GM21576 (cell line): ENCODE measurements around the gene CHRNA10.
"Not testable (repeated sequence)": the region's sequence is repeated elsewhere in the genome, so short reads cannot be mapped to it uniquely, and the experiment has no call there.

Experiments
- ATAC-seq: cut with Tn5 transposase; IDR thresholded peaks from one replicate; pipeline ENCODE4 v1.9.1; 2021; ENCODE audit warnings: mild to moderate bottlenecking, moderate library complexity; ENCODE audit not compliant: unreplicated experiment

Gene CHRNA10

DNA sequence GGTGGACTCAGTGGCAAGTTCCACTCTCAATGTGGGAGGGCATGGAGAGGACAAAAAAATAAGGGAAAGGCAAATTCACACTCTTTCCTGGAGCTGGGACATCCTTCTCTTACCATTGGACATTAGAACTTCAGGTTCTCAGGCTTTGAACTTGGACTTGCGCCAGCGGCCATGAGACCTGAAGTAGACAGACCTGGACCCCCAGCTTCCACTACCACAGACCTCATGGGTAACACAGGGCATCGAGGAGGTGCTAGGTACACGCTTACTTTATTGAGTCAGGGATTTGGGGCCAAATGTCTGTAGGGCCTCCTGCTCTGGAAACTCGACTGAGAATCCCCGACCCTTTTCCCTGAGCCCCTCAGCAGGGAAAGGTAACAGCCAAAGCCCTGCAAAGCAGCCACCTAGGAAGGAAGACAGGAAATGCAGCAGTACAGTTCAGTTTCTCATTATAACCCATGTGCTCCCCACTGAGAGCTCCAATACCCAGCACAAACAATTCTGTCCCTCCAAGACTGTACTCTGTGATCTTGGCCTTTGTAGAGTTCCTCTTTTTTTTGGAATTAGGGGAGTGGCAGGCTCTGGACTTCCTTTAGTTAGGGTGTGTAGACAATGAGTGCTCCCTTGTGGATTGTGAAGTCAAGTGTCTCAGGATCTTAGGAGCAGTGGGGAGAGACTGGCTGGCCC, 5.7 kb downstream of the CHRNA10 start:
- no peak for ATAC-seq

DNA sequence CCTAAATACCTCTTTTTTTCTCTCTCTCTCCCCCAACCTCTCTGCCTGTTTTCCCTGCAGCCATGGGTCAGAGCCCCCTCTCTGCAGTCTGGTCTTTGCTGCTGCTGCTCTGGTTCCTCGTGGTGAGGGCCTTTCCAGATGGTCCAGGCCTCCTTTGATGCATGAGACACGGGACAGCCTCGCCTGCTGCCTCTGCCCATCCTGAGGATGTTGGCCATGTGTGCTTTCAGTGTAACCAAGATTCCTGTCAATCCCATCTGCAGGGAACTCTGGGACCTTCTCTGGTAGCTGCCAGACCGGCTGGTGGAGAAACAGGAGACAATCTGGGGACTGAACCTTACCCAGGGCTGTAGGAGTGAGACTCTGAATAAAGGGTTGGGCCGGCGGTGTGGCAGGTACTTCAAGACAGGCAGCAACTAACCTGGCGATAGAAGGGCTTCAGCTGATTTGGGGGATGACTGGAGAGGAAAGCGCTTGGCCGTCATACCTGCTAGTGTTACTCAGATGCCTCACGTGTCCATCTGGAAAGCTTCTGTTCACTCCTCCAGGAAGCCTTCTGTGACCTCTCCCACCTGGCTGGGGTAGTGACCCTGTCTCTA, 7.1 kb downstream of the CHRNA10 start:
- no peak for ATAC-seq

GRCh38 chr11:3662856-3663255, 8.3 kb downstream of the CHRNA10 start:
- ATAC-seq = no peak

DNA sequence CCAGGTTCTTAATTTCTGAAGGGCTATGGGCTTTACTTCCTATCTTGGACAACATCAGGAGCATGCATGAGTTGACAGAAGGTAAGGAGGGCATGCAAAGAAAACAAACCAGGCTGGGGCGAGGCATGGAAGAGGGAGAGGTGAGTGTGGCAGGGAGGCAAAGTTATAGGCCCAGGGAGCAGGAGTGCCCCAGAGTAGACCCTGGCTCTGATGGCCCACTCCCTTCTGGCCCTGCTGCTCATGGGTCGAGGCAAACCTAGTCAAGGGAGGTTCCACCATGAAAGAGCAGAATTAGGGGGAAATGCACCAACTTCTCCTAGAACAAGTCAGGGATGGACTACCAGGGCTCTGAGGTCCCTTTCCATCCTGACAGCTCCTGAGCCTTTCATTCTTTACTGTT, 10.2 kb downstream of the CHRNA10 start:
- ATAC-seq = no peak

GRCh38 chr11:3659595-3660515, 11.3 kb downstream of the CHRNA10 start:
- no peak for ATAC-seq

DNA sequence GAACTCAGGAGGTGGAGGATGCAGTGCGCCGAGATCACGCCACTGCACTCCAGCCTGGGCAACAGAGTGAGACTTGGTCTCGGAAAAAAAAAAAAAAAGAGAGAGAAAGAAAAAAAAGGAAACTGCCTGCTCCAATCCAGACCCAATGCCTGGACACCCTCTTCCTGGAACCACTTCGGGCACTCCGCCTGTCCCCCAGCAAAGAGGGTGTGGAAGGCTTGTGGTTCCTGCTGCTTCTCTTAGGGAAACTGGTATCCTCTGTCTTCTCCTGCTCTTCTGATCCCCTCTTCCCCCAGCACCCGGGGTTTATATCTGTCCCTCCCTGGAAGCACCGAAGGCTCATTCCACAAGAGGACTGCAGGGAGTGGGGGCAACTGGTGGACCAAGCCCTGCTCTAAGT, 12.9 kb downstream of the CHRNA10 start:
- ATAC-seq = no peak

DNA sequence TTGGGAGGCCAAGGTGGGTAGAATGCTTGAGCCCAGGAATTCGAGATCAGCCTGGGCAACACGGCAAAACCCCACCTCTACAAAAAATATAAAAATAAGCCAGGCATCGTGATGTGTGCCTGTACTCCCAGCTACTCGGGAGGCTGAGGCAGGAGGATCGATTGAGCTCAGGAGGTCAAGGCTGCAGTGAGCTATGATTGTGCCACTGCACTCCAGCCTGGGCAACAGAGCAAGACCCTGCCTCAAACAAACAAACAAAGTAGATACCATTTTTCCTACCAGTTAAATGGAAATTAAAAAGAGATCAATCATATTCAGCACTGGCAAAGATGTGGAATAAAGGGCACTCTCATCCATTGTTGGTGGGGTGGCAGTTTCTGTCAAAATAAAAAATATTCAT, 13.9 kb downstream of the CHRNA10 start:
- ATAC-seq = not testable (repeated sequence)

- no peak for ATAC-seq
These were observed 15.6 kb downstream of the CHRNA10 start for GRCh38 chr11:3655547-3655946.

DNA sequence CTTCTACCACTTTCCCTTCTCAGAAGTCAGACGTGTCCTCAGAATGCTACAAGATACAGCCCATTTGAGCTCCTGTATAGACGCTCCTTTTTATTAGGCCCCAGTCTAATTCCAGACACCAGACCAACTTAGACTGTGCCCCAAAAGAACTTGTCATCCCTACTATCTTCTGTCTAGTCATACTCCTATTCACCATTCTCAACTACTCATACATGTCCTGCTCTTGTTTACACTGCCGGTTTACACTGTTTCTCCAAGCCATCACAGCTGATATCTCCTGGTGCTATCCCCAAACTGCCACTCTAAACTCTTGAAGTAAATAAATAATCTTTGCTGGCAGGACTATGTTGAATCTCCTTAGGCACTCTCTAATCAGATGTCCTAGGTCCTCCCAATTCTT, 18.7 kb downstream of the CHRNA10 start:
- not testable (repeated sequence) for ATAC-seq

- ATAC-seq = not testable (repeated sequence)
These were observed 21.8 kb downstream of the CHRNA10 start for GRCh38 chr11:3649374-3649773.

DNA sequence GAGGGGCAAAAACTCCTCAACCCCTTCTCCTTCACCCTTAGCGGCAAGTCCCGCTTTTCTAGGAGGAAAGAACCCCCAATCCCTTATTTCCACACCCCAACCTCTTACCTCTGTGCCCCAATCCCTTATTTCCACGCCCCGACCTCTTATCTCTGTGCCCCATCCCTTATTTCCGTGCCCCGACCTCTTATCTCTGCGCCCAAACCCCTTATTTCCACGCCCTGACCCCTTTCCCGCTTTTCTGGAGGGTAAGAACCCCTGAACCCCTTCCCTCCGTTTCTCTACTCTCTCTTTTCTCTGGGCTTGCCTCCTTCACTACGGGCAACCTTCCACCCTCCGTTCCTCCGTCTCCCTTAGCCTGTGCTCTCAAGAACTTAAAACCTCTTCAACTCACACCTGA, 22.3 kb downstream of the CHRNA10 start:
- not testable (repeated sequence) for ATAC-seq

DNA sequence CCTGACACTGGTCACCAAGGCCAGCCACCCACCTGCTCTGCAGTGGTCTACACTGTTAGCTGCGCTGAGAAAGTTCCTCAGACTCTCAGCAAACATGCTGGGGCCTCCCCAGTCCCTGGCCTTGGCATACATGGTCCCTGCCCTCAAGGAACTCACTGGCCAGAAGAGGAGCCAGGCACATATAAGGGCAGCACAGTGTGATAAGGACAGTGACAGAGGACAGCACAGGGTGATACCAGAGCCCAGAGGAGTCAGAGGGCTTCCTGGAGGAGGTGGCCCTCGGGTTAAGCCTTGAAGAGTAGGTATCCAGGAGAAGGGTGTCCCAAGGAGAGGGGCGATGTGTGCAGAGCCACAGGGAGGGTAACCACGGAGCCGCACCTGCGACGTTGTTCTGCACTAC, 25.6 kb downstream of the CHRNA10 start:
- no peak for ATAC-seq

DNA sequence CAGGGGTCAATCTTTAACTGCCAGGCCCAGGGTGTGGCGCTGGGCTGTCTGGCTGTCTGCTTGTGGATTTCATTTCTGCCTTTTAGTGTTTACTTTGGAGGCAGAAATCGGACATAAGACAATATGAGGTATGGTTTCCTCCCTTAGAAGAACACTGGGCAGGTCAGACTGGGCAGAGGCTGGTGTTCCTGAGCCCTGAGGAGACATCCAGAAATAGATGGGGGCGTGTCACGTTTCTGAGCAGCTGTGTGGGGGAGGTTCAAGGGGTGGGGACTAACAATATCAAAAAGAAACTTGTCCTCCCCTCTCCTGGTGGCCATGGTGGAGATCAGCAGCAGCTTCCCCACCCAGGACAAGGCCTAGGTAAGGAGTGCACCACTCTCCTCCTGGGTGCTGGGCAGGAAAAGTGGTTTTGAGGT, 26.4 kb downstream of the CHRNA10 start, which contains the start of gene ART1:
Gene ART1 (plus strand): TSS at position 312 of the 419 bp plus-strand sequence. CDS start 14,086 bp downstream, outside the sequence.
- ATAC-seq = no peak

DNA sequence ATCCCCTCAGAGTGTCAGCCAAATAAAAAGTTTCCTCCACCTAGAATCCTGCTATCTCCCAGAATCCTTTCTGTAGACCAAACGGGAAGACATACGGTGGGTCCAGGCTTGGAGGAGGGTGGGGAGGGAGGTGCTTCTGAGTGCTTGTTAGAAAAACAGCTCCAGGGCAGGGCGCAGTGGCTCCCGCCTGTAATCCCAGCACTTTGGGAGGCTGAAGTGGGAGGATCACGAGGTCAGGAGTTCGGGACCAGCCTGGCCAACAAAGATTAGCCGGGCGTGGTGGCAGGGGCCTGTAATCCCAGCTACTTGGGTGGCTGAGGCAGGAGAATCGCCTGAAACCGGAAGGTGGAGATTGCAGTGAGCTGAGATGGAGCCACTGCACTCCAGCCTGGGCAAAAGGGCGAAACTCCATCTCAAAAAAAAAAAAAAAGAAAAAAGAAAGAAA, 28.1 kb downstream of the CHRNA10 start:
- ATAC-seq = not testable (repeated sequence)

- no peak for ATAC-seq
These were observed 28.9 kb downstream of the CHRNA10 start for GRCh38 chr11:3642071-3642951.

DNA sequence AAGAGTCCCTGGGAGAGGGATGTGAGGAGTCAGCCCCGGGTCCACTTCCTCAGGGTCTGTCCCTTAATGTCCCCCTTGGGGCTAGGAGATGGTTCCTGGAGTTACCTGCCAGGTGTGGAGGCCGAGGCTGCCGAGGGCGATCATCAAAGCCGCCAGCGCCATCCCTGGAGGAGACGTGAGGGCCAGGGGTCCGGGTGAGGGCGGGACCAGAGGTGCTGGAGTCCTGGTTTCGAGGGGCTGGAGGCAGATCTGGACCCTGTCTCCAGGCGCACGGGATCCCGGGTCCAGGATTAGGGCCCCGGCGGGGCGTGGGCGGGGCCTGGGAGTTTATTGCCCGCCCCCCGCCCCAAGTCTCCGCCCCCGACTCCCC, 29.5 kb downstream of the CHRNA10 start, which contains the start of gene ART5:
Gene ART5 (minus strand): TSS at position 292 of the 370 bp plus-strand sequence. CDS start 130 bp downstream, at position 162.
- ATAC-seq = no peak

DNA sequence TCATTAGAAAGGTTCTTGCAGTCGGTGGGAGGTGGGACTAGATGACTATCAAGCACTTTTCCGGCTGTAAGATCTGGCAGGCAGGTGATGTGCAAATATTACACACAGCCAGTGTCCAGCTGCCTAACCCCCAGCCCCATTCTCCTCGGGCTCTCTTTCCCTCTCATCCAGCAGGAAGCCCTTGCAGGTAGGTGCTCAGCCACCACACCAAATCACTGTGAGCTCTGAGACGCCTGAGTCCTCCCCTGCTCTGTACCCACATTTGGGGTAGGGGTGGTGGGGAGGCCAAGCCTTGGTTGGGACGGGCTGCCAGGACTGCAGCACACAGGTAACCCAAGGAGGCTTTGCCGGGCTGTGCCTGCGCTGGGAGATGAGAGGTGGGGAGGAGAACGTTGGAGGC, 30.0 kb downstream of the CHRNA10 start:
- no peak for ATAC-seq

- no peak for ATAC-seq
These were observed 31.3 kb downstream of the CHRNA10 start for GRCh38 chr11:3639841-3640240.

DNA sequence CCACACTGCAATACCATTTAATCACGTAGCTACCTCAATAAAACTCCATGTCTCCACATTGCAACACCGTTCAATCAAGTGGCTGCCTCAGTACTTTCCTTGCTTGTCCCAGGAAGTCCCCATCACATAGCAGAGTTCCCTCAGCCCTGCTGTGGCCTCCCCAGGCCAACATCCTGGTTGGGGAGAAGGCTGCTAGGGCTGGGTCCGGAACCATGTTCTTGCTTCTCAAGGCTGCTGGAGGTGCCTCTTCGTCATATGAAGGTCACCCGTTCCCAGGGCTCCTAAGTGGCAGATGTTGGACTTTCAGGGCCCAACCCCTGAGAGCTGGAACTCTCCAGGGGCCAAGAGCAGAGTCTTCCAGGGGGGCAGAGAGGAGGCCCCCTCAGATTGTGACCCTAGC, 32.7 kb downstream of the CHRNA10 start:
- no peak for ATAC-seq

DNA sequence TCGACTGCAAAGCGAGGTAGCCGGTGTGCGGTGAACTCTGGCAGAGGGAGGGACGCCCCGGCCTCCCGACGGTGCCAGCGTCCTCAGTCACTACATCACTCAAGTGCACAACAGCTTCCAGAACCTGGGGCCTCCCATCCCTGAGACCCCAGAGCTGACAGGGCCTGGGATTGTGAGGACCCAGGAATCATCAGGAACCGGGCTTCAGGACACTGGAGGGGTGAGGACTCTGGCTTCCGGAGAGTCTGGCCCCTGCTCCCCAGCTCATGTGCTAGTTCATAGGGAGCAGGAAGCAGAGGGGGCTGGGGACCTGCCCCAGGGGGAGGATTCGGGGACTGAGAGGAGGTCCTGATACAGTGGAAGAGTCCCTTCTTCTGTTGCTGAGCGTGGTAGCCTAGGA, 34.0 kb downstream of the CHRNA10 start:
- no peak for ATAC-seq
